WTC11 (cell line): Measurements from ENCODE around the gene MAP6. TPM values are rescaled to one million over a fixed set of nuclear protein-coding genes. Genes with fewer than 3 reads are reported as not detected.

Experiments
- ATAC-seq: fragments of 200-7000 bp; cut with Tn5 transposase; 2 replicates; pipeline ENCODE4 v1.10.0; 2021; ENCODE audit warnings: mild to moderate bottlenecking, moderate library complexity
- CTCF ChIA-PET: fragments of 300-600 bp; sonication (Branson Sonifier 250); formaldehyde crosslinking; loops from one replicate; lab custom pipeline; 2021; ENCODE audit warnings: antibody characterized with exemption; lab: Charles Lee
- POLR2A ChIA-PET: fragments of 350-600 bp; sonication (Branson Sonifier 250); formaldehyde crosslinking; loops from one replicate; lab custom pipeline; 2021; ENCODE audit warnings: antibody characterized with exemption; lab: Charles Lee
- DNase-seq: peaks from one replicate; pipeline ENCODE4 v3.0.0; 2021; ENCODE audit warnings: low spot score
- H3K27ac Mint-ChIP-seq: 2 replicates; pipeline ENCODE4 v1.8.0; 2021; ENCODE audit warnings: mixed read lengths
- H3K27me3 Mint-ChIP-seq: 2 replicates; pipeline ENCODE4 v1.8.0; 2021; ENCODE audit warnings: low read depth, mild to moderate bottlenecking, moderate library complexity, mixed read lengths
- H3K36me3 Mint-ChIP-seq: 2 replicates; pipeline ENCODE4 v1.8.0; 2021; ENCODE audit warnings: mixed read lengths
- H3K4me1 Mint-ChIP-seq: 2 replicates; pipeline ENCODE4 v1.8.0; 2022; ENCODE audit warnings: mixed read lengths
- H3K4me3 Mint-ChIP-seq: 2 replicates; pipeline ENCODE4 v1.8.0; 2021; ENCODE audit warnings: mild to moderate bottlenecking, moderate library complexity, mixed read lengths
- H3K9me3 Mint-ChIP-seq: 2 replicates; pipeline ENCODE4 v1.8.0; 2021; ENCODE audit warnings: mixed read lengths
- CBFB ChIP-seq: sonication (generic); formaldehyde crosslinking; IDR thresholded peaks from 2 replicates; pipeline ENCODE4 v1.8.1; 2022; ENCODE audit warnings: mild to moderate bottlenecking, low read depth, missing genetic modification reagents
- EMX1 ChIP-seq: fragments of 250-450 bp; sonication (Bioruptor Pico); IDR thresholded peaks from 2 replicates; pipeline ENCODE4 v1.8.0; 2021; ENCODE audit warnings: mild to moderate bottlenecking
- ESRRA ChIP-seq: sonication (generic); formaldehyde crosslinking; IDR thresholded peaks from 2 replicates; pipeline ENCODE4 v1.8.1; 2022; ENCODE audit warnings: mild to moderate bottlenecking, missing genetic modification reagents, borderline replicate concordance
- FOXP1 ChIP-seq: sonication (generic); formaldehyde crosslinking; IDR thresholded peaks from 2 replicates; pipeline ENCODE4 v1.8.0; 2022; ENCODE audit warnings: missing genetic modification reagents, mild to moderate bottlenecking, moderate library complexity, borderline replicate concordance
- FOXP4 ChIP-seq: sonication (generic); formaldehyde crosslinking; IDR thresholded peaks from 2 replicates; pipeline ENCODE4 v1.8.0; 2022; ENCODE audit warnings: mild to moderate bottlenecking, missing genetic modification reagents
- GABPB1 ChIP-seq: sonication (generic); formaldehyde crosslinking; IDR thresholded peaks from 2 replicates; pipeline ENCODE4 v1.8.1; 2023; ENCODE audit warnings: mild to moderate bottlenecking, missing genetic modification reagents
- HMGA2 ChIP-seq: fragments of 250-450 bp; sonication (Bioruptor Pico); IDR thresholded peaks from 2 replicates; pipeline ENCODE4 v1.4.0; 2021; ENCODE audit warnings: mild to moderate bottlenecking, moderate library complexity
- JAZF1 ChIP-seq: fragments of 250-450 bp; sonication (Bioruptor Pico); IDR thresholded peaks from 2 replicates; pipeline ENCODE4 v1.9.0; 2021; ENCODE audit warnings: moderate library complexity, mild to moderate bottlenecking, inconsistent platforms
- KAT7 ChIP-seq: sonication (generic); formaldehyde crosslinking; IDR thresholded peaks from 2 replicates; pipeline ENCODE4 v1.8.1; 2023; ENCODE audit warnings: missing genetic modification reagents, mild to moderate bottlenecking, borderline replicate concordance
- MLX ChIP-seq: sonication (generic); formaldehyde crosslinking; IDR thresholded peaks from 2 replicates; pipeline ENCODE4 v1.8.1; 2023; ENCODE audit warnings: mild to moderate bottlenecking, missing genetic modification reagents, moderate library complexity
- NR2C2 ChIP-seq: sonication (generic); formaldehyde crosslinking; IDR thresholded peaks from 2 replicates; pipeline ENCODE4 v1.8.0; 2022; ENCODE audit warnings: mild to moderate bottlenecking, missing genetic modification reagents
- TCF7 ChIP-seq: sonication (generic); formaldehyde crosslinking; IDR thresholded peaks from 2 replicates; pipeline ENCODE4 v1.8.0; 2022; ENCODE audit warnings: mild to moderate bottlenecking, low read depth, missing genetic modification reagents, moderate library complexity
- TEAD1 ChIP-seq: sonication (generic); formaldehyde crosslinking; IDR thresholded peaks from 2 replicates; pipeline ENCODE4 v1.8.0; 2022; ENCODE audit warnings: mild to moderate bottlenecking, missing genetic modification reagents
- ZNF263 ChIP-seq: sonication (generic); formaldehyde crosslinking; IDR thresholded peaks from 2 replicates; pipeline ENCODE4 v1.8.1; 2022; ENCODE audit warnings: low read depth, mild to moderate bottlenecking, moderate library complexity, missing genetic modification reagents
- total RNA-seq: library from RNA; stranded (reverse); gene quantifications from 3 replicates; pipeline ENCODE4 v1.2.3, GENCODE V29; 2021
- TF ChIP-seq, protein P1 (sequence below): sonication (generic); formaldehyde crosslinking; IDR thresholded peaks from 2 replicates; pipeline ENCODE4 v1.8.1; 2023; ENCODE audit warnings: mild to moderate bottlenecking, moderate library complexity, missing genetic modification reagents
- TF ChIP-seq, protein P2 (sequence below): sonication (generic); formaldehyde crosslinking; IDR thresholded peaks from 2 replicates; pipeline ENCODE4 v1.8.1; 2023; ENCODE audit warnings: mild to moderate bottlenecking, missing genetic modification reagents, moderate library complexity
- TF ChIP-seq, protein P3 (sequence below): sonication (generic); formaldehyde crosslinking; IDR thresholded peaks from 2 replicates; pipeline ENCODE4 v1.8.1; 2022; ENCODE audit warnings: mild to moderate bottlenecking, missing genetic modification reagents, moderate library complexity, borderline replicate concordance
- TF ChIP-seq, protein P4 (sequence below): fragments of 250-450 bp; sonication (Bioruptor Pico); conservative IDR thresholded peaks from 2 replicates; pipeline ENCODE4 v1.9.0; 2021; ENCODE audit warnings: mild to moderate bottlenecking
- TF ChIP-seq, protein P5 (sequence below): sonication (generic); formaldehyde crosslinking; conservative IDR thresholded peaks from 2 replicates; pipeline ENCODE4 v1.8.1; 2022; ENCODE audit warnings: mild to moderate bottlenecking, missing genetic modification reagents
- TF ChIP-seq, protein P6 (sequence below): sonication (generic); formaldehyde crosslinking; IDR thresholded peaks from 2 replicates; pipeline ENCODE4 v1.8.1; 2022; ENCODE audit warnings: missing genetic modification reagents, borderline replicate concordance

Gene MAP6
- total RNA-seq, 1 experiment from 2014 or later: 0.90 TPM

DNA sequence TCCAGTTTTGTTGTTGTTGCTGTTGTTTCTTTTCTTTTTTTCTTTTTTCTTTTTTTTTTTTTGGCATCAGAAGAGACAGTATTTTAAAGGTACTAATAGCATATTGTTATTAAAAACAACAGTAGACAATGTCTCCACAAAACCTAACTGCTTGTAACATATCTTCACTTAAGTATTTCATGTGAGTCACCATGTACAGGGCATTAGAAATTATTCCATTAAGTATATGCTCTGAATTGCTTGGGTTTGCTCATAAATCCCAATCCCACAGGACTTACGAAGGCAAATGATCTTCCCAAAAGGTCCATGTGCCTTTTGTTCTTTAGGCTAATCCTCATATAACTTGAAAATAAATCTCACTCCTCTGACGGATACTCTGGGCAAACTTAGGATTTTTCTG is 35.9 kb downstream of the MAP6 start (continued):
- TF ChIP-seq, protein P1, sequence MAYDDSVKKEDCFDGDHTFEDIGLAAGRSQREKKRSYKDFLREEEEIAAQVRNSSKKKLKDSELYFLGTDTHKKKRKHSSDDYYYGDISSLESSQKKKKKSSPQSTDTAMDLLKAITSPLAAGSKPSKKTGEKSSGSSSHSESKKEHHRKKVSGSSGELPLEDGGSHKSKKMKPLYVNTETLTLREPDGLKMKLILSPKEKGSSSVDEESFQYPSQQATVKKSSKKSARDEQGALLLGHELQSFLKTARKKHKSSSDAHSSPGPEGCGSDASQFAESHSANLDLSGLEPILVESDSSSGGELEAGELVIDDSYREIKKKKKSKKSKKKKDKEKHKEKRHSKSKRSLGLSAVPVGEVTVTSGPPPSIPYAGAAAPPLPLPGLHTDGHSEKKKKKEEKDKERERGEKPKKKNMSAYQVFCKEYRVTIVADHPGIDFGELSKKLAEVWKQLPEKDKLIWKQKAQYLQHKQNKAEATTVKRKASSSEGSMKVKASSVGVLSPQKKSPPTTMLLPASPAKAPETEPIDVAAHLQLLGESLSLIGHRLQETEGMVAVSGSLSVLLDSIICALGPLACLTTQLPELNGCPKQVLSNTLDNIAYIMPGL (CRISPR knock-in tag): no peak
- TF ChIP-seq, all 79 proteins: peak for 0

DNA sequence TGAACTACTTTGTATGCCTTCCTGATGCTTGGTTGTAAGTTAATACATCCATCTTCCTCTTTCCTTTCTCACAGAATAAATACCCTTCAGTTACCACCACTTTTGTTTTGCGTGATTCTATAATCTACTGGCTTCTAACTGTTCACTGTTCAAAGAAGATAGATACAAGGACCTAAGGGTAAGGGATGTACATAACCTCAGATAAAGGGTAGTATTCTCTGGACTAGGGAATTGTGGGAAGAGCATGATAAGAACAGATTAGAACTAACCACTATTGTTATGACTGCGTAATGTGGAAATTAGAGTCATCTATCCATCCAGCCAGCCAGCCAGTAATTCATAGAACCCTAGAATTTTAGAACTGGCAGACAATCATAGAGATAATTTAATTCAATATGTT is 36.4 kb downstream of the MAP6 start:
- H3K27ac Mint-ChIP-seq: no peak overlapping the region
- DNase-seq: no peak
- H3K27me3 Mint-ChIP-seq: no peaks in the 10 kb centered on the region
- TF ChIP-seq FOXP1 (CRISPR knock-in tag): no peak
- no peak for TF ChIP-seq ZNF263
- TF ChIP-seq, all 79 proteins: peak for 0
- no peak overlapping the region for H3K4me3 Mint-ChIP-seq
- no peaks in the 10 kb centered on the region for H3K36me3 Mint-ChIP-seq
- H3K4me1 Mint-ChIP-seq: peaks cover 28% of the 10 kb centered on the region
- ChIA-PET CTCF (interaction anchor here (1.2 to 2.0 kb wide), 3 partner anchors 30 to 35 kb away, joined by 3 to 12 read pairs (median 4); no protein-coding TSS in a partner anchor), POLR2A (no interaction called here)
- no peaks in the 10 kb centered on the region for H3K9me3 Mint-ChIP-seq
- no peak for ATAC-seq

GRCh38 chr11:75631086-75631730 is 37.6 kb downstream of the MAP6 start:
- H3K36me3 Mint-ChIP-seq: no peaks in the 10 kb centered on the region
- DNase-seq: no peak
- H3K9me3 Mint-ChIP-seq: no peaks in the 10 kb centered on the region
- H3K4me1 Mint-ChIP-seq: peaks cover 31% of the 10 kb centered on the region
- H3K27ac Mint-ChIP-seq: no peak overlapping the region
- POLR2A ChIA-PET: no interaction called here
- no peaks in the 10 kb centered on the region for H3K27me3 Mint-ChIP-seq
- ATAC-seq: no peak
- CTCF ChIA-PET: interaction anchor here (4.6 kb wide), 1 partner anchor 33 kb away, joined by 29 read pairs; no protein-coding TSS in a partner anchor
- H3K4me3 Mint-ChIP-seq: no peak overlapping the region
- TF ChIP-seq, protein P2, sequence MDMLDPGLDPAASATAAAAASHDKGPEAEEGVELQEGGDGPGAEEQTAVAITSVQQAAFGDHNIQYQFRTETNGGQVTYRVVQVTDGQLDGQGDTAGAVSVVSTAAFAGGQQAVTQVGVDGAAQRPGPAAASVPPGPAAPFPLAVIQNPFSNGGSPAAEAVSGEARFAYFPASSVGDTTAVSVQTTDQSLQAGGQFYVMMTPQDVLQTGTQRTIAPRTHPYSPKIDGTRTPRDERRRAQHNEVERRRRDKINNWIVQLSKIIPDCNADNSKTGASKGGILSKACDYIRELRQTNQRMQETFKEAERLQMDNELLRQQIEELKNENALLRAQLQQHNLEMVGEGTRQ: no peak
- TF ChIP-seq, protein P3, sequence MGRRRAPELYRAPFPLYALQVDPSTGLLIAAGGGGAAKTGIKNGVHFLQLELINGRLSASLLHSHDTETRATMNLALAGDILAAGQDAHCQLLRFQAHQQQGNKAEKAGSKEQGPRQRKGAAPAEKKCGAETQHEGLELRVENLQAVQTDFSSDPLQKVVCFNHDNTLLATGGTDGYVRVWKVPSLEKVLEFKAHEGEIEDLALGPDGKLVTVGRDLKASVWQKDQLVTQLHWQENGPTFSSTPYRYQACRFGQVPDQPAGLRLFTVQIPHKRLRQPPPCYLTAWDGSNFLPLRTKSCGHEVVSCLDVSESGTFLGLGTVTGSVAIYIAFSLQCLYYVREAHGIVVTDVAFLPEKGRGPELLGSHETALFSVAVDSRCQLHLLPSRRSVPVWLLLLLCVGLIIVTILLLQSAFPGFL (CRISPR knock-in tag): no peak
- TF ChIP-seq, protein P4, sequence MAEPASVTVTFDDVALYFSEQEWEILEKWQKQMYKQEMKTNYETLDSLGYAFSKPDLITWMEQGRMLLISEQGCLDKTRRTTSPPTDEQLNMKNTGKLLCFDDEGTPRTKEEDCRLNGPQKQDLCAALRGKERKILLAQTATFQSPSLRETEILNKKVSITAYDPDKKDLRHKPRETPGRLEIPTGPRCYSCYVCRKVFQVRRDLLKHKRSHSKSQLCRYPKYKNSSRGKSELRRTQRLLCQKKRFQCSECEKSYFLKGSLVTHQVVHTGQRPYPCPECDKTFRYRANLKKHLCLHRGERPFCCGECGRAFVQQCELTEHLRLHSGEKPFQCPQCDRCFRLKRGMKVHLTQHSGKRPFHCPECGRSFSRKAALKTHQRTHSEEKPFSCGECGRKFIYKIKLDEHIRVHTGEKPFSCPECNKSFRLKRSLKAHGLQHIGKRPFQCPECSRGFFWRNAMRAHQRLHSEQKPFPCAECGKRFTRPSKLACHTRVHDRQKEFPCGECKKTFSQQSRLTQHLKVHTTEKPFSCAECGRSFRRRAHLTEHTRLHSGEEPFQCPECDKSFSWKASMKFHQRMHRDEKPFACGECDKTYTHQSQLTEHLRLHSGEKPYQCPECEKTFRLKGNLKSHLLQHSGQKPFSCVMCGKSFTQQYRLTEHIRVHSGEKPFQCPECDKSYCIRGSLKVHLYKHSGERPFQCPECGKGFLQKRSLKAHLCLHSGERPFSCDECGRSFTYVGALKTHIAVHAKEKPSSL: no peak
- TF ChIP-seq HMGA2 (CRISPR knock-in tag) (no peak), TEAD1 (no peak), GABPB1 (CRISPR knock-in tag) (no peak), KAT7 (CRISPR knock-in tag) (no peak), CBFB (CRISPR knock-in tag) (no peak), NR2C2 (CRISPR knock-in tag) (no peak), EMX1 (CRISPR knock-in tag) (no peak), JAZF1 (no peak), MLX (CRISPR knock-in tag) (no peak), TCF7 (CRISPR knock-in tag) (no peak), ZNF263 (no peak), FOXP4 (CRISPR knock-in tag) (no peak), ESRRA (CRISPR knock-in tag) (no peak)
- TF ChIP-seq, protein P5, sequence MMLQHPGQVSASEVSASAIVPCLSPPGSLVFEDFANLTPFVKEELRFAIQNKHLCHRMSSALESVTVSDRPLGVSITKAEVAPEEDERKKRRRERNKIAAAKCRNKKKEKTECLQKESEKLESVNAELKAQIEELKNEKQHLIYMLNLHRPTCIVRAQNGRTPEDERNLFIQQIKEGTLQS (CRISPR knock-in tag): no peak
- TF ChIP-seq, protein P6, sequence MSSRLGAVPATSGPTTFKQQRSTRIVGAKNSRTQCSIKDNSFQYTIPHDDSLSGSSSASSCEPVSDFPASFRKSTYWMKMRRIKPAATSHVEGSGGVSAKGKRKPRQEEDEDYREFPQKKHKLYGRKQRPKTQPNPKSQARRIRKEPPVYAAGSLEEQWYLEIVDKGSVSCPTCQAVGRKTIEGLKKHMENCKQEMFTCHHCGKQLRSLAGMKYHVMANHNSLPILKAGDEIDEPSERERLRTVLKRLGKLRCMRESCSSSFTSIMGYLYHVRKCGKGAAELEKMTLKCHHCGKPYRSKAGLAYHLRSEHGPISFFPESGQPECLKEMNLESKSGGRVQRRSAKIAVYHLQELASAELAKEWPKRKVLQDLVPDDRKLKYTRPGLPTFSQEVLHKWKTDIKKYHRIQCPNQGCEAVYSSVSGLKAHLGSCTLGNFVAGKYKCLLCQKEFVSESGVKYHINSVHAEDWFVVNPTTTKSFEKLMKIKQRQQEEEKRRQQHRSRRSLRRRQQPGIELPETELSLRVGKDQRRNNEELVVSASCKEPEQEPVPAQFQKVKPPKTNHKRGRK (CRISPR knock-in tag): no peak
